SK-N-SH (cell line): Measurements from ENCODE around the gene SIGLEC12. TPM values are rescaled to one million over a fixed set of nuclear protein-coding genes. Genes with fewer than 3 reads are reported as not detected.

Source experiments
- CTCF ChIA-PET: fragments of 300-600, 350-600 bp; formaldehyde crosslinking; extraction: SDS; loops from one replicate; lab custom pipeline; 2021; lab: Yijun Ruan, JAX
- POLR2A ChIA-PET: fragments of 350-600 bp; sonication (Branson Sonifier 250); formaldehyde crosslinking; extraction: SDS; loops from one replicate; lab custom pipeline; 2020; ENCODE audit warnings: antibody characterized with exemption, inconsistent platforms; lab: Yijun Ruan, JAX
- DNase-seq: peaks from one replicate; pipeline ENCODE4 v3.0.0; 2012
- H2AFZ ChIP-seq: fragments of 200-600 bp; sonication (generic); 2 replicates; pipeline ENCODE4 v1.8.1; 2016; ENCODE audit warnings: antibody characterized with exemption, mild to moderate bottlenecking, low read depth
- H3F3A ChIP-seq: fragments of 200-600 bp; sonication (generic); replicated peaks from 2 replicates; pipeline ENCODE3; 2016; ENCODE audit warnings: antibody characterized with exemption, mild to moderate bottlenecking; ENCODE audit not compliant: insufficient read depth
- H3K27ac ChIP-seq, 2 experiments: fragments of 200-500 bp in 1 of 2; fragments of 200-600 bp in 1 of 2; sonication (Bioruptor generic) in 1 of 2; sonication (generic), shearing (Covaris generic) in 1 of 2; 2 replicates each; pipeline versions ENCODE4 v1.5.1 to v1.6.1; 2014 to 2016; ENCODE audit warnings: low read depth in 2 of 2, inconsistent platforms in 1 of 2, low read length in 1 of 2, mild to moderate bottlenecking in 1 of 2, mixed read lengths in 1 of 2
- H3K27me3 ChIP-seq: fragments of 200-600 bp; sonication (generic), shearing (Covaris generic); 2 replicates; pipeline ENCODE4 v1.6.1; 2016; ENCODE audit warnings: mixed run types; ENCODE audit not compliant: insufficient read depth
- H3K36me3 ChIP-seq, 2 experiments: fragments of 200-500 bp in 1 of 2; fragments of 200-600 bp in 1 of 2; sonication (Bioruptor generic) in 1 of 2; sonication (generic) in 1 of 2; replicated peaks in 1 of 2; 2 replicates each; pipeline versions ENCODE3 to v1.5.1; 2014 to 2016; ENCODE audit warnings: low read length in 1 of 2, mild to moderate bottlenecking in 1 of 2; ENCODE audit not compliant: insufficient read depth in 2 of 2, control insufficient read depth in 1 of 2
- H3K4me1 ChIP-seq, 2 experiments: fragments of 200-500 bp in 1 of 2; fragments of 200-600 bp in 1 of 2; sonication (Bioruptor generic) in 1 of 2; sonication (generic), shearing (Covaris generic) in 1 of 2; 2 replicates each; pipeline versions ENCODE4 v1.5.1 to v1.6.1; 2014 to 2016; ENCODE audit warnings: low read depth in 1 of 2, low read length in 1 of 2, mixed run types in 1 of 2; ENCODE audit not compliant: insufficient read depth in 2 of 2, control insufficient read depth in 1 of 2
- H3K4me2 ChIP-seq: fragments of 200-600 bp; sonication (generic), shearing (Covaris generic); 2 replicates; pipeline ENCODE4 v1.6.1; 2017; ENCODE audit warnings: mixed run types
- H3K4me3 ChIP-seq, 2 experiments: fragments of 200-500 bp in 1 of 2; fragments of 200-600 bp in 1 of 2; sonication (Bioruptor generic) in 1 of 2; sonication (generic), shearing (Covaris generic) in 1 of 2; 2 replicates each; pipeline versions ENCODE4 v1.5.1 to v1.8.1; 2014 to 2016; ENCODE audit warnings: low read depth in 2 of 2, inconsistent platforms in 1 of 2, low read length in 1 of 2, mild to moderate bottlenecking in 1 of 2, mixed read lengths in 1 of 2, moderate library complexity in 1 of 2
- H3K79me2 ChIP-seq: fragments of 200-600 bp; sonication (generic); 2 replicates; pipeline ENCODE4 v1.8.1; 2017; ENCODE audit warnings: mild to moderate bottlenecking; ENCODE audit not compliant: insufficient read depth
- H3K9ac ChIP-seq: fragments of 200-600 bp; sonication (generic); 2 replicates; pipeline ENCODE4 v1.6.1; 2017; ENCODE audit warnings: mixed run types
- H3K9me2 ChIP-seq: fragments of 200-600 bp; sonication (generic); 2 replicates; pipeline ENCODE4 v1.6.1; 2017; ENCODE audit warnings: mixed run types
- H3K9me3 ChIP-seq: fragments of 200-600 bp; sonication (generic); 2 replicates; pipeline ENCODE4 v1.6.1; 2017; ENCODE audit warnings: mixed run types, mild to moderate bottlenecking, moderate library complexity
- H4K20me1 ChIP-seq: fragments of 200-600 bp; sonication (generic); 2 replicates; pipeline ENCODE4 v1.6.1; 2017; ENCODE audit warnings: mild to moderate bottlenecking, mixed run types; ENCODE audit not compliant: insufficient read depth
- EP300 ChIP-seq, 2 experiments: IDR thresholded peaks; 2 replicates each; pipeline versions ENCODE4 v1.4.0 to v1.6.1; 2012; ENCODE audit warnings: borderline replicate concordance in 1 of 2, low read depth in 1 of 2, low read length in 1 of 2
- FOXJ3 ChIP-seq: sonication (generic); formaldehyde crosslinking; IDR thresholded peaks from 2 replicates; pipeline ENCODE4 v1.5.1; 2020; ENCODE audit warnings: mild to moderate bottlenecking, missing genetic modification reagents
- GABPA ChIP-seq: IDR thresholded peaks from 2 replicates; pipeline ENCODE4 v1.4.0; 2012; ENCODE audit warnings: low read depth, mild to moderate bottlenecking
- JUND ChIP-seq: IDR thresholded peaks from 2 replicates; pipeline ENCODE4 v1.4.0; 2012
- MAX ChIP-seq: IDR thresholded peaks from 2 replicates; pipeline ENCODE4 v1.4.0; 2012; ENCODE audit warnings: low read depth
- MEF2A ChIP-seq: IDR thresholded peaks from 2 replicates; pipeline ENCODE4 v1.4.0; 2012; ENCODE audit warnings: low read depth, borderline replicate concordance
- PBX3 ChIP-seq: IDR thresholded peaks from 2 replicates; pipeline ENCODE4; 2012
- RCOR1 ChIP-seq: fragments of 150-350 bp; IDR thresholded peaks from 2 replicates; pipeline ENCODE4 v1.6.1; 2017; ENCODE audit warnings: antibody characterized with exemption, low read length
- RXRA ChIP-seq: IDR thresholded peaks from 2 replicates; pipeline ENCODE4 v1.4.0; 2012; ENCODE audit warnings: low read depth, mild to moderate bottlenecking, borderline replicate concordance
- SIN3A ChIP-seq: IDR thresholded peaks from 2 replicates; pipeline ENCODE4 v1.6.1; 2012; ENCODE audit warnings: low read depth, mild to moderate bottlenecking, low read length, moderate library complexity, borderline replicate concordance
- TAF1 ChIP-seq: IDR thresholded peaks from 2 replicates; pipeline ENCODE4 v1.6.1; 2012; ENCODE audit warnings: low read depth, mild to moderate bottlenecking, low read length, moderate library complexity, borderline replicate concordance
- TCF12 ChIP-seq: IDR thresholded peaks from 2 replicates; pipeline ENCODE4 v1.4.0; 2012
- YY1 ChIP-seq: IDR thresholded peaks from 2 replicates; pipeline ENCODE4 v1.4.0; 2012; ENCODE audit warnings: low read depth, mild to moderate bottlenecking
- WGBS: methylation state at CpG from one replicate; pipeline ENCODE4 v1.1.6; 2017; ENCODE audit warnings: low lambda C conversion rate; 5-methylcytosine and 5-hydroxymethylcytosine counted together
- polyA plus RNA-seq, 3 experiments: library from polyadenylated mRNA; depleted of rRNA; stranded (reverse); fragments of >200 nt; gene quantifications; 2 replicates each; pipeline ENCODE4 v1.2.3, GENCODE V29; 2012

The SIGLEC12 gene
- polyA plus RNA-seq, 1 of the 3 experiments (the other 2 are of a cell fraction) = not detected

DNA sequence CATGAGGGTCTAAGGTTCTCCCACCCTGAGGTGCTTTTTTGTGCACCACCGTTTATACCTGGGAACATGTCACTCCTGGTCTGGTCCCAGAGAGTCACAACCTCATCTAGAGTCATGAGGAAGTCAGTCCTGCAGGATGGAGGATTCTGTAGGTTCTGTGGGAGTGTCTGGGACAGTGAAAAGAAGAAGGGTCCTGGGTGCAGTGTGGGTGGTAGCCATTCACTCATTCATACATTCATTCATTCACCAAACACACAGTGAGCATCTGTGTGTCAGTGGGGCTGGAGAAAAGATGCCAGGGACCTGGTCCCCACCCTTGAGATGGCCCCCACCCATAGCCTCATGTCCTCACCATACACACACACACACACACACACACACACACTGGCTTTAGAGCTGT is 32.0 kb downstream of the SIGLEC12 start:
- Histone ChIP-seq H3K9me2 (no peaks in the 10 kb centered on the region), H3K4me2 (no peak overlapping the region), H3K4me3 (no peak overlapping the region), H3K27me3 (peaks cover 18% of the 10 kb centered on the region; the same call in 1 of the 2 replicates), H3F3A (no peaks in the 10 kb centered on the region), H3K27ac (no peak overlapping the region), H3K9ac (no peak overlapping the region), H3K36me3 (no peaks in the 10 kb centered on the region), H3K79me2 (no peaks in the 10 kb centered on the region), H3K9me3 (no peaks in the 10 kb centered on the region), H4K20me1 (no peaks in the 10 kb centered on the region), H3K4me1 (no peaks in the 10 kb centered on the region)
- no peak for DNase-seq
- CTCF ChIA-PET = interaction anchor here (0.5 to 3.4 kb wide), 5 partner anchors 9 to 364 kb away, joined by 3 to 16 read pairs (median 5); no protein-coding TSS in a partner anchor
- no peak for TF ChIP-seq GABPA
- TF ChIP-seq RCOR1 = no peak
- no peak for TF ChIP-seq TCF12
- no peak for TF ChIP-seq MEF2A
- TF ChIP-seq YY1 = no peak
- no peak for TF ChIP-seq MAX
- no peak for TF ChIP-seq SIN3A
- TF ChIP-seq JUND = no peak
- no peak for TF ChIP-seq RXRA
- TF ChIP-seq TAF1 = no peak
- TF ChIP-seq, all 33 proteins: peak for 0
- POLR2A ChIA-PET = no interaction called here
- 0% methylated on average over 1 of the region's 1 CpG for WGBS
- no peak overlapping the region for H2AFZ ChIP-seq

- Histone ChIP-seq H3K9me2 (no peaks in the 10 kb centered on the region), H3K27me3 (peaks cover 18% of the 10 kb centered on the region; the same call in 1 of the 2 replicates), H3K9ac (no peak overlapping the region), H3K9me3 (no peaks in the 10 kb centered on the region), H3K79me2 (no peaks in the 10 kb centered on the region), H3K27ac (no peak overlapping the region), H3K4me1 (no peaks in the 10 kb centered on the region), H3F3A (no peaks in the 10 kb centered on the region), H2AFZ (no peak overlapping the region), H3K4me3 (no peak overlapping the region), H3K36me3 (no peaks in the 10 kb centered on the region), H4K20me1 (no peaks in the 10 kb centered on the region), H3K4me2 (no peak overlapping the region)
- no peak for DNase-seq
- ChIA-PET POLR2A (no interaction called here), CTCF (interaction anchor here (0.5 to 3.4 kb wide), 6 partner anchors 9 to 365 kb away, joined by 3 to 16 read pairs (median 4); no protein-coding TSS in a partner anchor)
- 6% methylated on average over 4 of the region's 4 CpGs for WGBS
- TF ChIP-seq PBX3 = no peak
- TF ChIP-seq FOXJ3 (CRISPR knock-in tag) = no peak
- TF ChIP-seq EP300 (IDR thresholded peaks at IDR 0.05; ENCODE audit: borderline replicate concordance in 1 of 2, low read depth in 1 of 2, low read length in 1 of 2) = no peak
Measured at GRCh38 chr19:51469162-51469561, 32.4 kb downstream of the SIGLEC12 start.
